NCI-H748 (cell line): Measurements from ENCODE around the gene FABP6.

Experiments
- DNase-seq: peaks from one replicate; lab custom pipeline; 2025; ENCODE audit not compliant: unreplicated experiment; lab: John Stamatoyannopoulos, UW

The FABP6 gene

DNA sequence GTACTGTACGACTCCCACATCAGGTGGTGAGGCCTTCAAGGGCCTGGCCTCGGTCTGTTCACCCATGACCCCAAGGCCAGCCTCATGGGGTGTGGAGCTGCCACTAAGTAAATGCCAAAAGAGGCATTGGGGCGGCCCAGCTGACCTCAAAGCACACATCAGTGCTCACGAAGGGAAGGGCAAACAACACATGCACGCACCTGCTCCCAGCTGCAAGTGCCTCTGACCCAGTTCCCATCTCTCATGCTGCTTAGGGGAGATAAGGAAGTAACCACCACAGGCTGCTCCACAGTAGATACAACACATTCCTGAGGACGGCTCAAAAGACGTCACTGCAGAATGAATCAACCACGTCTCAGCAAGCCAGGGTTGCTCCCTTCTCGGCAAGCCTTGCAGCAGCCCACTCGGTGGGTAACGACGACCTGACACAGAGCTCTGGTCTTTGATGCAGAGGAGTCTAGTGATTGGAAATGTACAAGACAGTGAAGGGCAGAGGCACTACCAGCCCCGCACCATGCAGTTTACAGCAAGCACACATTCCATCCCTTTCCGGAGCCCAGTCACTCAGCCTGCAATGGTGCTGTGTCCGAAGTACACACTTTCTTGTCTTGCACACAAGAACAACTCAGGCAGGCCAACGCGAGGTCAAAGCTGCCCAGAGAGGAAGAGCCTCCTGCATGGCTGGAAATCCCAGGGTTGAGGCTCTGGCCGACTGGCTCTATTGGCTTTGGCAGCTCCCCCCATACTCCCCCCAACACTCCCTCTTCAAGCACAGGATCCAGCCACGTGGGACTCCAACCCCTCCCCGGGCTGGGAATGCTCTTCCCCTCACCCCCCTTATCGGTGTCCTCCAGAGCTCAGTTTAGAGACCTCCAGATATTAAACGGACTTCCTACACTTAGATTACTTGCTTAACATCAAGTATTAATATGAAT, 31.8 kb downstream of the FABP6 start:
- DNase-seq, result no peak

GRCh38 chr5:160262151-160263074, 33.1 kb downstream of the FABP6 start:
- DNase-seq, result no peak

DNA sequence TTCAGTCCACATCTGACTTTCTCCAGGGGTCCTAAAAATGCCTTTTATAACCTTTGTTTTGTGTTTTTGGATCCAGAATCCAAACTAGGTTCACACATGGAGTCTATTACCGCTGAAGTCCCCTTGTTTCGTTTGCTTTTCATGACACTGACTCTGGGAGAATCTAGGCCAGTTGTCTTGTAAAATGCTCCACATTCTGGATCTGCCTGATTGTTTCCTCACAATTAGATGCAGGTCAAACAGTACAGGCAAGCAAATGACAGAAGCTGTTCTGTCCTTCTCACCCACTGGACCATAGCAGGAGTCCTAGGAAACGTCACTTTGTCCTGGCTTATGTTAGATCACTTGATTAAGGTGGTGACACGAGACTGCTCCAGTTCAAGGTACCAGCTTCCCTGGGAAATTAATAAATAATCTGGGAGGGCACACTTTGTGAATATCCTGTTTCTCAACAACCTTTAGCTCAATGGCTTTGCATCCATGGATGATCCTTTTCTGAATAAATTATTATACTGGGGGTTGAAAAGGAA, 34.1 kb downstream of the FABP6 start:
- no peak for DNase-seq

GRCh38 chr5:160266044-160266443, 36.7 kb downstream of the FABP6 start:
- DNase-seq, result no peak

GRCh38 chr5:160266752-160267345, 37.5 kb downstream of the FABP6 start:
- no peak for DNase-seq

DNA sequence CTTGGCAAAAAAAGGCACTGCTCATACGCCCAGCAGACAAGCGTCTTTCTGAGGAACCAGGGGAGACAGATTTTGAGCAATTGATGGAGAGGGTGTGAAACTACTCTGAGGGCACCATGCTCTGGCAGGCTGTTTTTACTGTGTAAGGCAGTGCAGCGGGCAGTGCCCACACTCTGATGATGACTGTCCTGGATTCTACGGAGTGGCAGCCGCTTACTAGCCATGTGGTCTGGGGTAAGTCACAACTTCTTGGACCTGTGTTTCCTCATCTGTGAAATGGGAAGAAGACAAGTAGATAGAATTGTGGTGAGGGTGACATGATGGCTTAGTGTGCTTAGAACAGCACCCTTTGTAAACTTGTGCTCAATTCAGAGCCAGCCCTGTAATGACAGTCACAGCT, 38.8 kb downstream of the FABP6 start:
- no peak for DNase-seq

DNA sequence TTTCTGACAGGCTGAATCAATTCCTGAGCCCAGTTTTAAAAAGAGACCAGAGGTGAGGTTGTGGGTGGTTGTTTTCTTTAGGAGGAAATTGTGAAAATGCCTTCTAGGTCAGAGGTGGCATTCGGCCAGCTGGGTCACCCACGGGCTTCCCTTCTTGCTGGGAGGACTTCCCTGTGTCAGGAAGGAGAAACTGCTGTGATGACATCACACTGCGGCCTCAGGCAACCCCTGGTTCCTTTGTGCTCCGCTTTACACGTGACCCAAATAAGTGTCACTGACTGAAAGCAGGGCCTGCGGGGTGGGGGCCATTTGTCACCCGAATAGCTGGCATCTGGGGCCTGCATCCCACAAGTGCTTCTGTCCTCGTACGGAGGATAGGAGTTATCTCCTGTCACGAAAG, 39.7 kb downstream of the FABP6 start:
- no peak for DNase-seq

- no peak for DNase-seq
Observed at GRCh38 chr5:160270704-160271103, 41.4 kb downstream of the FABP6 start.

DNA sequence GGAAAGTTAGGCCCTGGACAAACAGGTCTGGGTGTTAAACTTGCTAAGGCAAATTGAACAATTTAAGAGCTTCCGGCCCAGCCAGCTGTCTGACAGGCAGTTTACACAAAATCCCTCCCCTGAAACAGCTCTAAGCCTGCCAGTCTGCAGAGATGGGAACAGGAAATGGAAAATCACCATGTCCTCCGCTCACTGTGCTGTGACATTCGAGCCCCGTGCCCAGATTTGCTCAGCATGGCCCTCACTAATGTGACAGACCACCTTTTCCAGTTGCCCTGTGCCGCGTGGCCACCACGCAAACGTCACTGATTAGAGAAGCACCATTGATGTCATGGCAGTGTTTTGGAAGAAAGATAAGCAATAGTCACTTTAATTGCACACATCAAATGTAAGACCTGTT, 42.1 kb downstream of the FABP6 start:
- DNase-seq, result peak; percentile 63

- DNase-seq, result no peak
Observed at GRCh38 chr5:160271836-160272235, 42.5 kb downstream of the FABP6 start.

DNA sequence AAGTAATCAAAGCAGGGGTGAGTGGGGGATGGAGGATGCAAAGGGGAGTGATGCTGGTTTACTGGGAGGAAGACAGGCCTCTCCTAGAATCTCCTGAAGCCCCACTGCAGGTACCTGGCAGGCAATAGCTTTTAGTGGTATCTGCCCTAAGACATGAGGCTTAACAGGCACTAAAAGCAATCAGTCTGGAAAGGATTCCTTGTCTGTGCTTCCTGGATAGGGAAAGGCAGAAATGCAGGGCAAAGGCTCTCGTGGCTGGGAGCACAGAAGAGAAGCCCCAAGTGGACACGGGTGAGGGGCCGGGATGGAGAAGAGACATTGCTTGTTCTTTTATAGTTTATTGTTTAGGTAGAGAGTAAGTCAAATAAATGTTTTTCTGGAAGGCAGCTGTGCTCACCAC, 43.0 kb downstream of the FABP6 start:
- no peak for DNase-seq

DNA sequence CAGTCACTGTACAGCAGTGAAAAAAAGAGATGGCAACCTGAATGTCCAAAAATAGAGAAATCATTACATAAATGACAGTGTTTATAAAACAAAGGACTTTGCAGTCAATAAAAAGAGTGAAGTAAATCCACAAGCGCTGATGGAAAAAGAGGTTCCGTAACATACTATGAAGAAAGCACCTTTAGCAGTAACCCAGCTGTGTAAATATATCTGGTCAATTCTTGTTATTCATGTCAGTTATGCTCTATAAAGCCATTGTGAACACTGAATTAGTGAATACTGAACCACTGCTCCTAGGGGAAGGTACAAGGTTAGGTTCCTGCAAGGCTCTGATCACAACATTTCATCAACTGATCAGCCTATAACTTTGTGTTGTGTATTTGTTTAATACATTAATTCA, 43.6 kb downstream of the FABP6 start:
- DNase-seq, result peak; percentile 76

- DNase-seq, result no peak
Observed at GRCh38 chr5:160274483-160274931, 45.2 kb downstream of the FABP6 start.

GRCh38 chr5:160278343-160278742, 49.0 kb downstream of the FABP6 start:
- DNase-seq, result no peak

GRCh38 chr5:160280384-160281095, 51.2 kb downstream of the FABP6 start:
- DNase-seq, result no peak

DNA sequence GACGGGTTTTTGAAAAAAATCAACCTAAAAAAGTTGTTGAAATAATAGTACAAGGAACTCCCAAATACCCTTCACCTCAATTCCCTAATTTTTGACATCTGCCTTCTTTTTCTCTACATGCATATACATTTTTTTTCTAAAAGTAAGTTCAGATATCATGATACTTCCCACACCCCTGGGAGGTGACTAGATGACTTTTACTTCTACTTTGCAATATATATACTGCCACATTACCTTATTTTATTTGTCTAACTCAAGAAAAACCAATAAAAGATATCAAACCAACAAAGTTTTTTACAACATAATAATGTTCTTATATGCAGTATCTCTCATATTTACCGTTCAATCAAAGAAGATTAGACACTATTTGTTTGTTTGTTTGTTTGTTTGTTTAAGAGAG, 52.0 kb downstream of the FABP6 start:
- no peak for DNase-seq

GRCh38 chr5:160284291-160284873, 55.1 kb downstream of the FABP6 start:
- DNase-seq, result no peak

DNA sequence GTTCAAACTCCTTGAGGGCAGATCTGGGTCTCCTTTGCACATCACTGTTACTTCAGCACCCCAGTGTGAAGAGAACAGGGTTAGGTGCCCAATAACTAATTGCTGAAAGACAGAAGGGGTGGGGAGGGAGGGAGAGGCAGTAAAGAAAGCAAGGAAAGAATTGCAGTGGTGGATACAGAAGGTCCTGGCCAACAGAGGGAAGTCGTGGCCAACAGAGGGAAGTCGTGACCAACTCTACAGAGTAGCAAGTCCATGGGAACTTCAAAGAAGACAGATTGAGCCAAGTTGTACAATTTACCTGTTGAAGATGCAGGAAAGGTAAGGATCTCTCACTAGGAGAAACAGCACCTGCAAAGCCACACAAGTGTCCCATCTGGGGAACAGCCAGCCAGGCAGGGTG, 56.0 kb downstream of the FABP6 start:
- no peak for DNase-seq

DNA sequence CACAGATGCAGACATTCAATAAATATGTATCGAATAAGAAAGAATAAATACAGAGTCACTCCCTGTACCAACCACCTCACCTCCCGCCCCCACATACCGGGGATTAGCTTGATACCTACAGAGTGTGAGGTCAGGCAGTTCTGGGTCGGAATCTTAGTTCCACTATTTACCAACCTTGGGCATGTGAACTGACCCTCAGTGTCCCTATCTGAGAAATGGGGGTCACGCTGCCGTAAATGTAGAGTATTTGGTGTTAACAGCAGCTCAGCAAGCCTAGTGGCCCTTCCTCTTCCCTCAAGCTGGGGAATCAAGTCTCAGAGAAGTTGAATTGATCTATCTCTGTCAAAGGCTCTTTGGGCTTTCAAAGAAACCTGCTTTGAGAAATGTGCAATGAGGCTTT, 57.6 kb downstream of the FABP6 start:
- no peak for DNase-seq

- peak; percentile 41 for DNase-seq
Observed at GRCh38 chr5:160287378-160288051, 58.2 kb downstream of the FABP6 start.
